ENCODE measurements around the gene TRPM3. TPM values are rescaled to one million over a fixed set of nuclear protein-coding genes. Genes with fewer than 3 reads are reported as not detected.

The TRPM3 gene
- total and polyA plus RNA-seq, 9 of the 15 experiments (the other 6 are each of a cell fraction or from before 2014, with no cell fraction given): 0.04 TPM; not detected in 8

- TF ChIP-seq ZNF347 (CRISPR knock-in tag; IDR thresholded peaks at IDR 0.05; ENCODE audit: low read depth): no peak
- TF ChIP-seq HDAC1 (IDR thresholded peaks at IDR 0.05): no peak
- no peak for TF ChIP-seq BDP1 (IDR thresholded peaks at IDR 0.05; ENCODE audit: insufficient read depth, insufficient read length)
- TF ChIP-seq ZNF655 (CRISPR knock-in tag; IDR thresholded peaks at IDR 0.05): no peak
- no peak for TF ChIP-seq ZMIZ1 (IDR thresholded peaks at IDR 0.05; ENCODE audit: low read depth in 2 of 2, low read length in 2 of 2)
- TF ChIP-seq CREB3L1 (IDR thresholded peaks at IDR 0.05; ENCODE audit: borderline replicate concordance, low read depth): no peak
- no peak for TF ChIP-seq ZNF445 (CRISPR knock-in tag; IDR thresholded peaks at IDR 0.05; ENCODE audit: low read depth)
- TF ChIP-seq ZNF699 (CRISPR knock-in tag; IDR thresholded peaks at IDR 0.05; ENCODE audit: insufficient replicate concordance): no peak
- TF ChIP-seq ARID3B (CRISPR knock-in tag; IDR thresholded peaks at IDR 0.05; ENCODE audit: borderline replicate concordance): no peak
- TF ChIP-seq ZNF324 (CRISPR knock-in tag; IDR thresholded peaks at IDR 0.05): no peak
- no peak for TF ChIP-seq DPF2 (IDR thresholded peaks at IDR 0.05)
- no peak for TF ChIP-seq GATA2 (CRISPR knock-in tag; IDR thresholded peaks at IDR 0.05)
- TF ChIP-seq FOXK2 (conservative IDR thresholded peaks at IDR 0.05 in 1 of 2, IDR thresholded peaks at IDR 0.05 in 1 of 2; ENCODE audit: low read depth in 2 of 2): no peak
- intact Hi-C loops (cut with micrococcal nuclease): loop anchor here (2.0 to 10.0 kb wide), 3 partner anchors 100 to 376 kb away; no protein-coding TSS in a partner anchor
- H3K9me1 ChIP-seq (ENCODE audit: control insufficient read depth, insufficient read depth, low read length): no peaks in the 10 kb centered on the region
- FAIRE-seq: no peak
- no peaks in the 10 kb centered on the region for H3K36me3 ChIP-seq (ENCODE audit: control insufficient read depth, insufficient read depth, low read length)
- no TSS peak for BruUV-seq (replicated peaks)
- no peak overlapping the region for H3K4me3 ChIP-seq
- CTCF ChIA-PET (ENCODE audit: low intra/inter-chr PET ratio): interaction anchor here (2.8 kb wide), 1 partner anchor 248 kb away, joined by 13 read pairs; no protein-coding TSS in a partner anchor
- POLR2A ChIA-PET: interaction anchor here (0.7 to 1.1 kb wide), 2 partner anchors 183 to 793 kb away, joined by 3 read pairs; no protein-coding TSS in a partner anchor
- H3K4me1 ChIP-seq (replicated peaks in 1 of 2; ENCODE audit: control insufficient read depth in 2 of 2, insufficient read depth in 2 of 2, low read length in 2 of 2): peaks cover 2 to 11% of the 10 kb centered on the region in 2 experiments; a peak in 4 of 5 replicates
- H3K4me2 ChIP-seq (ENCODE audit: insufficient read depth, low read length): no peak overlapping the region
- no peaks in the 10 kb centered on the region for H3K27me3 ChIP-seq (ENCODE audit: control insufficient read depth in 2 of 2, insufficient read depth in 2 of 2, low read length in 2 of 2)
- no peak for DNase-seq (ENCODE audit: extremely low read depth in 1 of 4, low spot score in 3 of 4)
- H3K79me2 ChIP-seq (ENCODE audit: control insufficient read depth, insufficient read depth, low read length): no peaks in the 10 kb centered on the region
- WGBS (ENCODE audit: insufficient coverage, low coverage, missing lambda C conversion rate): 0% methylated on average over 1 of the region's 1 CpG
- H4K20me1 ChIP-seq (replicated peaks; ENCODE audit: control insufficient read depth, insufficient read depth, low read length): no peaks in the 10 kb centered on the region
- no peaks in the 10 kb centered on the region for H3K9me3 ChIP-seq (replicated peaks; ENCODE audit: control insufficient read depth, insufficient read depth, low read depth, low read length)
- no peak overlapping the region for H3K9ac ChIP-seq (ENCODE audit: insufficient read depth in 1 of 2, low read depth in 2 of 2, low read length in 2 of 2)
- in situ Hi-C loops (cut with MboI): loop anchor here (5.0 kb wide), 1 partner anchor 258 kb away; no protein-coding TSS in a partner anchor
- H3K27ac ChIP-seq (ENCODE audit: extremely low read depth, low read depth, low read length): no peak overlapping the region
- no peak for ATAC-seq
- no peak overlapping the region for H2AFZ ChIP-seq (ENCODE audit: low read depth, low read length)
Observed at GRCh38 chr9:70600506-70600905, 520.9 kb downstream of the TRPM3 start.

Data from K562 (cell line).